HG02678 (cell line): ENCODE measurements around the gene SRRM1.
"Not testable (repeated sequence)": the region's sequence is repeated elsewhere in the genome, so short reads cannot be mapped to it uniquely, and the experiment has no call there.

Experiments used
- ATAC-seq: cut with Tn5 transposase; IDR thresholded peaks from one replicate; pipeline ENCODE4 v1.9.1; 2021; ENCODE audit warnings: mild to moderate bottlenecking, moderate library complexity; ENCODE audit not compliant: unreplicated experiment

The SRRM1 gene

GRCh38 chr1:24641646-24642151, 1.4 kb upstream of the SRRM1 start:
- no peak for ATAC-seq

GRCh38 chr1:24643363-24644099, 429 bp downstream of the SRRM1 start:
- peak; percentile 23 for ATAC-seq

- no peak for ATAC-seq
Measured at GRCh38 chr1:24644100-24644384, 940 bp downstream of the SRRM1 start.

GRCh38 chr1:24648919-24649318, 5.8 kb downstream of the SRRM1 start:
- no peak for ATAC-seq

- ATAC-seq: no peak
Measured at GRCh38 chr1:24652382-24652781, 9.3 kb downstream of the SRRM1 start.

- no peak for ATAC-seq
Measured at GRCh38 chr1:24654010-24654409, 10.9 kb downstream of the SRRM1 start.

GRCh38 chr1:24656046-24656445, 12.9 kb downstream of the SRRM1 start:
- ATAC-seq: no peak

- ATAC-seq: no peak
Measured at GRCh38 chr1:24657781-24658180, 14.7 kb downstream of the SRRM1 start.

- no peak for ATAC-seq
Measured at GRCh38 chr1:24659166-24659904, 16.2 kb downstream of the SRRM1 start.

GRCh38 chr1:24659993-24660665, 17.0 kb downstream of the SRRM1 start:
- ATAC-seq: no peak

GRCh38 chr1:24664507-24665033, 21.5 kb downstream of the SRRM1 start:
- no peak for ATAC-seq

GRCh38 chr1:24666794-24667193, 23.7 kb downstream of the SRRM1 start:
- no peak for ATAC-seq

- not testable (repeated sequence) for ATAC-seq
Measured at GRCh38 chr1:24671372-24671771, 28.3 kb downstream of the SRRM1 start.

- not testable (repeated sequence) for ATAC-seq
Measured at GRCh38 chr1:24672686-24673085, 29.6 kb downstream of the SRRM1 start.

- ATAC-seq: no peak
Measured at GRCh38 chr1:24673341-24673740, 30.2 kb downstream of the SRRM1 start.

- not testable (repeated sequence) for ATAC-seq
Measured at GRCh38 chr1:24678421-24678820, 35.3 kb downstream of the SRRM1 start.

GRCh38 chr1:24679725-24680124, 36.6 kb downstream of the SRRM1 start:
- ATAC-seq: no peak

GRCh38 chr1:24683713-24684162, 40.6 kb downstream of the SRRM1 start:
- ATAC-seq: no peak

- ATAC-seq: no peak
Measured at GRCh38 chr1:24688033-24688432, 44.9 kb downstream of the SRRM1 start.

- ATAC-seq: peak; percentile 58
Measured at GRCh38 chr1:24688621-24689195, 45.6 kb downstream of the SRRM1 start.

- no peak for ATAC-seq
Measured at GRCh38 chr1:24691051-24691450, 47.9 kb downstream of the SRRM1 start.
